Measurements from ENCODE around the gene JAG2.

The JAG2 gene

GRCh38 chr14:105181549-105182295 lies 13.1 kb upstream of the JAG2 start:
- DNase-seq = no peak

- DNase-seq = peak; percentile 42 to 84 (median 66)
Observed at GRCh38 chr14:105180592-105181548, 12.3 kb upstream of the JAG2 start, which contains the start of gene NUDT14. TSS of gene NUDT14 (minus strand) at chr14:105181312. CDS start at chr14:105181209, 103 bp downstream.

- DNase-seq = no peak
Observed at GRCh38 chr14:105179191-105179590, 10.6 kb upstream of the JAG2 start.

GRCh38 chr14:105178868-105179140 lies 10.2 kb upstream of the JAG2 start:
- no peak for DNase-seq

GRCh38 chr14:105178069-105178867 lies 9.7 kb upstream of the JAG2 start:
- no peak for DNase-seq

GRCh38 chr14:105177082-105177481 lies 8.5 kb upstream of the JAG2 start:
- DNase-seq = no peak

- DNase-seq = no peak
Observed at GRCh38 chr14:105176513-105176912, 7.9 kb upstream of the JAG2 start.

- DNase-seq = peak in 1 of 4 experiments; percentile 28
Observed at GRCh38 chr14:105173901-105174894, 5.6 kb upstream of the JAG2 start.

GRCh38 chr14:105173145-105173544 lies 4.6 kb upstream of the JAG2 start:
- DNase-seq = no peak

GRCh38 chr14:105172476-105172875 lies 3.9 kb upstream of the JAG2 start:
- DNase-seq = no peak

GRCh38 chr14:105171004-105171673 lies 2.6 kb upstream of the JAG2 start:
- DNase-seq = no peak

GRCh38 chr14:105169776-105170655 lies 1.4 kb upstream of the JAG2 start:
- DNase-seq = no peak

- peak in 1 of 4 experiments; percentile 36 for DNase-seq
Observed at GRCh38 chr14:105168979-105169507, 467 bp upstream of the JAG2 start.

- no peak for DNase-seq
Observed at GRCh38 chr14:105168093-105168420, 519 bp downstream of the JAG2 start.

GRCh38 chr14:105167303-105168092 lies 1.1 kb downstream of the JAG2 start:
- no peak for DNase-seq

- no peak for DNase-seq
Observed at GRCh38 chr14:105166571-105167302, 1.8 kb downstream of the JAG2 start.

GRCh38 chr14:105165761-105166485 lies 2.7 kb downstream of the JAG2 start:
- DNase-seq = no peak

All from activated naive CD4-positive, alpha-beta T cell (primary cell).